GM10248 (cell line): Measurements from ENCODE around the gene PRR36.

Experiments used
- CTCF ChIA-PET: fragments of 300-600 bp; sonication (Branson Sonifier 250); formaldehyde crosslinking; extraction: SDS; loops from one replicate; lab custom pipeline; 2021; ENCODE audit warnings: antibody characterized with exemption; lab: Yijun Ruan, JAX
- POLR2A ChIA-PET: fragments of 350-650 bp; sonication (Branson Sonifier 250); formaldehyde crosslinking; extraction: SDS; loops from one replicate; lab custom pipeline; 2020; ENCODE audit warnings: antibody characterized with exemption; lab: Yijun Ruan, JAX
- DNase-seq: peaks from one replicate; pipeline ENCODE4 v3.0.0; 2012; ENCODE audit errors: extremely low spot score
- TF ChIP-seq, protein P1 (sequence below): IDR thresholded peaks from 2 replicates; pipeline ENCODE4 v1.5.1; 2012; ENCODE audit warnings: mild to moderate bottlenecking, low read depth; ENCODE audit errors: extremely low read depth, missing control alignments, control extremely low read depth

Gene PRR36

DNA sequence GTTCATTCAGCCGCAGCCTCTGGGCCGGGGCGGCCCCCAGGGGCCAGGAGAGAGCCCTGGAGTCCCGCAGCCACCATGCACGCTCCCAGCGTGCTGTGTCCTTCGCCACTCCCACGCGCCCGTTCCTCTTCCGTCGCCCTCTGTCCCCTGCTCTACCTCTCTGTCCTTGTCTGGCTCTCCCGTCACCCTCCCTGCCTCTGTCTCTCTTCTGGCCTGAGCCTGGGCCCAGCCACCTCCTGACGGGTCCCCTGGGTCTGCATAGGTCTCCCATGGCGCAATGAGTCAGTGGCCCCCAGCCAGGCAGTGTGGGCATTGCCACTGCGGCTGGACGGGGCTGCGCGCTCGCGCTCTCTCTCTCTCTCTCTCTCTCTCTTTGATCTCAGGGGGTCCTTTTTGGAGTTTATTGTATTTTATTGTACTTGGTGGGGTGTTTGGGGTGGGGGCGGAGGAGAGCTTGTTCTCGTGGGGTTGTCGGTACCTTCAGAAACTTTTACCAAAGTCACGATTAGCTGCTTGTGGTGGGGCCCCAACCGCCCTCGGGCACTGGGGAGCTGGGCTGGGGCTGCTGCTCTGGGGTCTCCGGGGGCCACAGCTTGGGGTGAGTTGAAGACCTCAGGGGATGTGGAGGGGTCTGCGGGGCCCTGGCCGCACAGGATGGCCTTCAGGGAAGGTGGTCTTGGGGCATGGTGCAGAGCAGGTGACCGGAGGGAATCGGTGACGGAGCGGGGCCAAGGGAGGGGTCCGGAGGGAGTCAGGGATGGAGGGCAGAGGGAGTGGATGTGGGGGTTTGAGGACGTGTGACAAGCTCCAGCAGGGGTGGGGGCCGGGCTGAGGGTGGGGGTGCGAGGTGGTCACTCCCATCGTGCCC lies 38.7 kb upstream of the PRR36 start:
- ChIA-PET CTCF (interaction anchor here (2.3 kb wide), 1 partner anchor 9 kb away, joined by 9 read pairs; the partner anchor contains the start of gene MAP2K7), POLR2A (interaction anchor here (0.5 to 0.9 kb wide), 3 partner anchors 9 to 1934 kb away, joined by 3 read pairs; partner anchors contain the start of gene MAP2K7)
- TF ChIP-seq, protein P1, sequence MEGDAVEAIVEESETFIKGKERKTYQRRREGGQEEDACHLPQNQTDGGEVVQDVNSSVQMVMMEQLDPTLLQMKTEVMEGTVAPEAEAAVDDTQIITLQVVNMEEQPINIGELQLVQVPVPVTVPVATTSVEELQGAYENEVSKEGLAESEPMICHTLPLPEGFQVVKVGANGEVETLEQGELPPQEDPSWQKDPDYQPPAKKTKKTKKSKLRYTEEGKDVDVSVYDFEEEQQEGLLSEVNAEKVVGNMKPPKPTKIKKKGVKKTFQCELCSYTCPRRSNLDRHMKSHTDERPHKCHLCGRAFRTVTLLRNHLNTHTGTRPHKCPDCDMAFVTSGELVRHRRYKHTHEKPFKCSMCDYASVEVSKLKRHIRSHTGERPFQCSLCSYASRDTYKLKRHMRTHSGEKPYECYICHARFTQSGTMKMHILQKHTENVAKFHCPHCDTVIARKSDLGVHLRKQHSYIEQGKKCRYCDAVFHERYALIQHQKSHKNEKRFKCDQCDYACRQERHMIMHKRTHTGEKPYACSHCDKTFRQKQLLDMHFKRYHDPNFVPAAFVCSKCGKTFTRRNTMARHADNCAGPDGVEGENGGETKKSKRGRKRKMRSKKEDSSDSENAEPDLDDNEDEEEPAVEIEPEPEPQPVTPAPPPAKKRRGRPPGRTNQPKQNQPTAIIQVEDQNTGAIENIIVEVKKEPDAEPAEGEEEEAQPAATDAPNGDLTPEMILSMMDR = no peak
- DNase-seq = no peak

DNA sequence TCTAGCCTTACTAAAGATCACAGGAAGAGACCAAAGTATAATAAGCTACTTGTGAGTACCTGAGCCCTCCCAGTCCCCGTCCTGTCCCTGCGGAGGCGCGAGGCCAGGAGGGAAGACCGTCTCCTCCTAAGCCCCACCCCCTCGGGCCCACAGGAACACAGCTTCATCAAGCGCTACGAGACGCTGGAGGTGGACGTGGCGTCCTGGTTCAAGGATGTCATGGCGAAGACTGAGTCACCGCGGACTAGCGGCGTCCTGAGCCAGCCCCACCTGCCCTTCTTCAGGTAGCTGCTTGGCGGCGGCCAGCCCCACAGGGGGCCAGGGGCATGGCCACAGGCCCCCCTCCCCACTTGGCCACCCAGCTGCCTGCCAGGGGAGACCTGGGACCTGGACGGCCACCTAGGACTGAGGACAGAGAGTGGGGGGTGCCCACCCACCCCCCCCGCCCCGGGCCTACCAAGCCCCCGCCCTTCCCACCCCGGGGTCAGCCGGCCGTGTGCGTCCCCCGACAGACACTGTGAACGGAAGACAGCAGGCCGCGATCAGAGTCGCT lies 38.0 kb upstream of the PRR36 start:
- CTCF ChIA-PET = interaction anchor here (0.9 to 2.3 kb wide), 4 partner anchors 9 to 91 kb away, joined by 3 to 9 read pairs (median 4); partner anchors contain the start of genes MAP2K7 and SNAPC2
- no peak for DNase-seq
- TF ChIP-seq, protein P1 = no peak
- POLR2A ChIA-PET = interaction anchor here (0.9 kb wide), 2 partner anchors 9 to 77 kb away, joined by 3 read pairs; partner anchors contain the start of gene MAP2K7

DNA sequence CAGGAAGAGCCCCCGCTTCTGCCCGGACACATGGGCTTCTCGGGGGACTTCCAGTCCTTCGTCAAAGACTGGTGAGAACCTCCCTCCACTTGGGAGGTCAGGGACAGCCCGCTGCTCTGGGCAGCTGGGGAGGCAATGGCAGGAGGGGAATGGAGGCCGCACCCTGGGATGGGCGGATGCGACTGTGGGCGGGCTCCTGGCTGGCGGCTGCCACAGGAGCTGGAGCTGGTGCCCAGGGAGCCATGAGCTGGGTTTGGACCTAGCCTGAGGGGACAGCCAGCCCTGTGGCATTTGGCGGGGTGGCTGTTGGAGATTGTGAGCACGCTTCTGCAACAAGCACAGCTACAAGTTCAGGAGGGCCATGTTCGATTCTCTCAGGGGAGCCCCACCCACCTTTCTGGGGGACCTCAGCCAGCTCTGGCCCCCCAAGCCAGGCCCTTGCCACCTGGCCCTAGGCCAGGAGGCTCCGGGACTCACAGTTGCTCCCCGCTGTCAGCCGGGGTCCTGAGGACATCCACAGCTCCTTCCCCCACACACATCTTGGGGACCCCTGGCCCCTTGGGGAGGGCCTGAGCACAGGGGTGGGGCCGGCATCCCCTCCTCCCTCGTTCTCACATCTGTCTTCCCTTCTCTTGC lies 37.4 kb upstream of the PRR36 start:
- DNase-seq = no peak
- CTCF ChIA-PET = interaction anchor here (0.9 to 2.3 kb wide), 4 partner anchors 8 to 91 kb away, joined by 3 to 9 read pairs (median 4); partner anchors contain the start of genes MAP2K7 and SNAPC2
- TF ChIP-seq, protein P1 = no peak
- POLR2A ChIA-PET = no interaction called here

DNA sequence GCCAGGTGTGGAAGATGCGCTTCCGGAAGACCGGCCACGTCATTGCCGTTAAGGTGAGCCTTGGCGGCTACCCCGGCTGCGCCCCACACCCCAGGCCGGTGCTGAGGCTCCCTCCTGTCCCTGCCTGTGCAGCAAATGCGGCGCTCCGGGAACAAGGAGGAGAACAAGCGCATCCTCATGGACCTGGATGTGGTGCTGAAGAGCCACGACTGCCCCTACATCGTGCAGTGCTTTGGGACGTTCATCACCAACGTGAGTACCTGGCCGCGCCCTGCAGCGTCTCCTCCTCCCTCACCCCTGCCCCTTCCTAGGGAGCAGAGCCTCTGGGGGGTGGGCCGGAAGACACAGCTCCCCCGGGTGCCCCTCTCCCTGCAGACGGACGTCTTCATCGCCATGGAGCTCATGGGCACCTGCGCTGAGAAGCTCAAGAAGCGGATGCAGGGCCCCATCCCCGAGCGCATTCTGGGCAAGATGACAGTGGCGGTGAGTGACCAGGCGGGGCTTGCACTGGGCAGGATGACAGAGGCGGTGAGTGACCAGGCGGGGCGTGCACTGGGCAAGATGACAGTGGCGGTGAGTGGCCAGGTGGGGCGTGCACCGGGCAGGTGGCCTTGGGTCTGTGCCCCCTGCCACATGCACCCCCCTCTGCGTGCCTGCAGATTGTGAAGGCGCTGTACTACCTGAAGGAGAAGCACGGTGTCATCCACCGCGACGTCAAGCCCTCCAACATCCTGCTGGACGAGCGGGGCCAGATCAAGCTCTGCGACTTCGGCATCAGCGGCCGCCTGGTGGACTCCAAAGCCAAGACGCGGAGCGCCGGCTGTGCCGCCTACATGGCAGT lies 36.4 kb upstream of the PRR36 start:
- CTCF ChIA-PET = interaction anchor here (1.0 kb wide), 1 partner anchor 10 kb away, joined by 4 read pairs; the partner anchor contains the start of gene SNAPC2
- TF ChIP-seq, protein P1 = no peak
- POLR2A ChIA-PET = no interaction called here
- DNase-seq = no peak

DNA sequence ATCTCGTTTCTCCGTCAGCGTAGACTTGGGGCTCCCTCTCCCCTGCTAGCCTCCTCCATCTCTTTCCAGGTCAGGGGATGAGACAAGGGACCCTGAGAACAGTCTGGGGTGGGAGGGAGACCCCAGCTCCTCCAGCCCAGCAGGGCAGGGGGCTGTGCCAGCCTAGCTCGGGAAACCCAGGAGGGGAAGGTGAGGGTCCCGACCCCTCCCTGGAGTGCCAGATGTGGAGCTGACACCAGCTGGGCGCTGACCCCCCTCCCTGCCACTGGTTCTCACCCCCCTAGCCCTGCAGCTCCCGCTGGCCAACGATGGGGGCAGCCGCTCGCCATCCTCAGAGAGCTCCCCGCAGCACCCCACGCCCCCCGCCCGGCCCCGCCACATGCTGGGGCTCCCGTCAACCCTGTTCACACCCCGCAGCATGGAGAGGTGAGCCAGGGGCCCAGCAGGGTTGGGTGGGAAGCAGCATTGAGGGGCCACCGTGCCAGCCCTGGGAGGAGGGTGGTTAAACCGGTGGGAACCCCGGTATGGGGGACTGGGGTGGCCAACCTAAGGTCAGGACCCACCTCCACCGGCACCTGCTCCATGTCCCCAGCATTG lies 35.4 kb upstream of the PRR36 start:
- CTCF ChIA-PET = interaction anchor here (0.9 kb wide), 1 partner anchor 30 kb away, joined by 3 read pairs; no protein-coding TSS in a partner anchor

More for the DNA sequence above, 35.4 kb upstream of the PRR36 start:
- POLR2A ChIA-PET = no interaction called here
- TF ChIP-seq, protein P1 = no peak
- no peak for DNase-seq
